SH-SY5Y (cell line): ENCODE results near the gene TYK2.

Source experiments
- GATA2 ChIP-seq: IDR thresholded peaks from 2 replicates; pipeline ENCODE4 v1.6.1; 2011; ENCODE audit warnings: mild to moderate bottlenecking, low read depth, low read length
- GATA3 ChIP-seq: IDR thresholded peaks from 2 replicates; pipeline ENCODE4 v1.6.1; 2011; ENCODE audit warnings: low read depth, mild to moderate bottlenecking, low read length, moderate library complexity

TYK2 gene

DNA sequence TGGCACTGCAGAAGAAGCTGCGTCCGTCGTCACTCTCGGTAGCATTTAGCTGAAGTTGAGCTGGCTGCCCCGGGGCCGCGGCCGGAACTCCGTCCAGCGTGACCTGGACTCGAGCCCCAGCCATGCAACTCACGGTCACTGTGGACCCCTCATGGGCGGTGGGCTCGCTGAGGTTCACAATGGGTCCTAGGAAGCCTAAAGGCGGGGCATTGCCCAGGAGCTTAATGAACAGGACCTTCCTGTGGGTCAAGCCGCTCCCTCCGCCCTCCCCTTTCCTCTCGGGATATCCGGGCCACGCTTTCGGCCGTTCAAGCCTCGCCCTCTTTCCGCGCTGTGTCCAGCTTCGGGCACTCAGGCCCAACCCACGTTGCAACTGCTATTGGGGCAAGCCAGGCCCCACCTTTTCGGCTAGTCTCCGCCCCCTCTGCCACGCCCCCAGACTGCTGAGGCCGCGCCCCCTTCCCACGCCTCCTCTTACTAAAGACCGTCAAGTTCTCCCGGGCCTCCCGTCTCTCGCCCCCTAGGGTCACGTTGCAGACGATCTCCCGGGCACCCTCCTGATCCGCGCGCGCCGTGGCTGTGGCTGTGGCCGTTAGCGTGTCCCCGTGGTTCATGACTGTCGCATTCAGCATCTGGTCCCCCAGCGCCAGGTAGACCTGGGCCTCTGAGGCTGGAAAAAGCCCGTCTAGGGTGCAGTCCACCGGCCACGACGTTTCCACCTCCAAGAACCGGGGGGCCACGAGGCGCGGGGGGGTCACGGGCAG is 45.6 kb downstream of the TYK2 start:
- no peak for TF ChIP-seq GATA2
- no peak for TF ChIP-seq GATA3

DNA sequence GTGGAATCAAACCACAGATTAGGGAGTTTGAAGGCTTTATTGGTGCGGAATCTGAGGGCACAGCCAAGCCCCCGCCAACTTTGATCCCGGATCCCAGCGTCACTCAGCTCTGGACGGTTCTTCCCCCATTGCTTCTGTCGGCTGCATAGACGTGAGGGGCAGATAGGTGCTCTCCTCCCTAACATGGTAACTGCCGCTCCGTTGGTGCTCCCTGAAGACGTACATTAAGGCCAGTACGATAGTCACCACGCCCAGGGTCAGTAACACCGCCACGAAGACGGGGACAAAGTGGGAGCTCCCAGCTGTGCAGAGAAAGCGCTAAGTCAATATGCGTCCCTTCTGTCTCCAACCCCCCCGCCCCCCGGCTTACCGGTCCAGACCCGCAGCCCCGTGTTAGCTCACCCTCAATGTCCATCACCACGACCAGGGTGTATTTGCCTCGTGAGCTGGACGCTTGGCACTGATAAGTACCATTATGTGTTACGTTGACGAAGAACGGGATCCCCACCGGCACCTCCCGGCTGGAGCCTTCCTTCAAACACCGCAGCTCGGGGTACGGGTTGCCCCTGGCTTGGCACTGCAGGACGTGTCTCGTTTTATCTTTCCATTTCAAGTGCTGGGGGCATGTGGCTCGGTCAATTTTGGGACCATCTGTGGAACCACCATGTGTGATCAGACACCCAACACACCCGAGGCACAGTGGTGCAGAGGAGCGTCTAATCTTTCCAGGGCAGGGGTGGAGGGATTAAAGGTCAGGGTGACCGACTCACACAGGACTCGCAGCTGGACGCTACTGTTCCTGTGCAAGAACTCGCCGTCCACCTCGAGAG is 46.4 kb downstream of the TYK2 start:
- TF ChIP-seq GATA3 (no peak), GATA2 (no peak)

DNA sequence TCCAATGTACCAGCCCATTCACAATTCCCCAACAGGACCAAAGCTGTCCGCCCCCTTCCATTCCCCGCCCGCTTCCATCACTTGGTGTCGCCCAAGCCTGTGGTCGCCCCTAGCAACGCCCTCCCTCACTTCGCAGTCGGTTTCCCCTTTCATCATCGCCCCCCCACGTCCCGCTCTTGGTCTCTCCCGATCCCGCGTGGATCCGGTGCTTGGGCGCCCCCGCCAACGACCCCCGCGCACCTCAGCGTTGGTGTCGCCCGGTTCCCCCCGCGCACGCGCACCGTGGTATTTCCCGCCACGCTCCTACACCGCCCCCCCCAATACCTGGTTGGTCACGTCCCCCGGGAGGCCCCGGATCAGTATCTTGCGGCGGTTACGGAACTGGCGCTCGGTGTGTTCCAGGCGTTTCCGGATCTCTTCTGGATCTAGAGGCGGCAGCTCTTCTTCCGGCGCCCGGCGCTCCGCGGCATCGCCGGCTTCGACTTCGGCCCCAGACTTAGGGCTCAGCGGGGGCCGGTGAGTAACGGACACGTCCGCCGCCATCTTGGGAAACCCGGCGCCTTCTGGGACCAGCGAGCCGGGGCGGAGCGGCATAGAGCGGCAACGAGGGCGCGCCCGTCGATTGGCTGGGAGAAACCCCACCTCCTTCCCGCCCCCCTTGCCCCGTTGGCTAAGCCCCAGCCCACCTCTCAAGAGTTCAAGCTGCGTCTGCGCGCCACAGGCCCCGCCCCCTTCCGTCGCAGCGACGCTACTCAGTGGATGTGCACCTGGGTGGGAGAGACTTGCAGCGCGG is 47.2 kb downstream of the TYK2 start, which contains the start of gene RAVER1:
Gene RAVER1 (minus strand): TSS at position 565 of the 793 bp plus-strand sequence. CDS start 22 bp downstream, at position 543.
- no peak for TF ChIP-seq GATA3
- TF ChIP-seq GATA2, result 0 out of 2 replicates have a peak, but pooled peaks have one; percentile 37

DNA sequence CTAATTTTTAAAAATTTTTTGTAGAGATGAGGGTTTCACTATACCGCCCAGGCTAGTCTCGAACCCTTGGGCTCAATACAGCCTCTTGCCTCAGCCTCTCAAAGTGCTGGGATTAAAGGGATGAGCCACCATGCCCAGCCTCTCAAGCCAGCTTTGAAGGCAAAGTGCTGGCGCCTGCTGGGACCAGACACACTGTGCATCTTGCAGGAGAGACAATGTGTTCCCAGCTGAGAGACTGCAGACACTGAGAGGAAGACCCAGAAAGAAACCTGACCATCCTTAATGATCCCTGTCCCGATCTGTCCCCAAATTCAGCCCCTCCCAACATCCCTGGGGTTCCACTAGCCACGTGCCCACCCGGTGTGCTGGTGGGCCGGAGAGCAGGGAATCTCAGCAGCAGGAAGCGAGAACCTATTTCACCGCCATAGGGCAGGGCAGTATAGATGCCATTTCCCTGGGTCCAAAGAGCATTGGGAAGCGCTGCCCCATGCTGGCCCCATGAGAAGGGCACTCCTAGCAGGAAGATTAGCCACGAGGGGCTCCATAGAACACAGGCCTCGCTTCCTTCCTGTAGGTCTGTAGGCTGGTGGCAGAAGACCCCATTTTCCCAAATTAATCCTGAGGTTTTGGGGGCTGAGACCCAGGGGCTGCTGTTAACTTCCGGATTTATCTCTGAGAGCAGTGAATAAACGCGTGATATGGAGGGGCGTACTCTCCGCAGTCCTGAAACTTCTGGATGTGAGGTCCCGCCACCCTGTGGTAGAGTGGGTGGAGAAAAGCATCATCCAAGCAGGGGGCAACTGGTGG is 48.0 kb downstream of the TYK2 start:
- TF ChIP-seq GATA3 (no peak), GATA2 (no peak)

DNA sequence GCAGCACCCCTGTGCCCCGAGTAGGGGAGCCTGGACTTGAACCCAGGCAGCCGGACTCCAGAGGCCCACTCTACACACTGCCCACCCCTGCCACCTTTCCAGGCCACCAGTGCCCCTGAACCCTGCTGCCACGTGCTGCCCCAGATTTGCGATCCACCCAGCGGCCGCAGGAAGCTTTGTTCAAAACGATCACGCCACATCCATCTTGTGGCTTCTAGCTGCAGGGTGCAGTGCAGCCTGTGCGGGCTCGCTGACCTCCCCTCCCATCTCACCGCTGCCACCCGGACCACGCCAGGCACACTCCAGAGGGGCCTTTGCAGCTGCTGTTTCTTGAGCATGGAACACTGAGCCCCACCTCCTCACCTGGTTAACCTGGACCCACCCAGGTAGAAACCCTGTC is 50.8 kb downstream of the TYK2 start:
- TF ChIP-seq GATA3 (no peak), GATA2 (no peak)

DNA sequence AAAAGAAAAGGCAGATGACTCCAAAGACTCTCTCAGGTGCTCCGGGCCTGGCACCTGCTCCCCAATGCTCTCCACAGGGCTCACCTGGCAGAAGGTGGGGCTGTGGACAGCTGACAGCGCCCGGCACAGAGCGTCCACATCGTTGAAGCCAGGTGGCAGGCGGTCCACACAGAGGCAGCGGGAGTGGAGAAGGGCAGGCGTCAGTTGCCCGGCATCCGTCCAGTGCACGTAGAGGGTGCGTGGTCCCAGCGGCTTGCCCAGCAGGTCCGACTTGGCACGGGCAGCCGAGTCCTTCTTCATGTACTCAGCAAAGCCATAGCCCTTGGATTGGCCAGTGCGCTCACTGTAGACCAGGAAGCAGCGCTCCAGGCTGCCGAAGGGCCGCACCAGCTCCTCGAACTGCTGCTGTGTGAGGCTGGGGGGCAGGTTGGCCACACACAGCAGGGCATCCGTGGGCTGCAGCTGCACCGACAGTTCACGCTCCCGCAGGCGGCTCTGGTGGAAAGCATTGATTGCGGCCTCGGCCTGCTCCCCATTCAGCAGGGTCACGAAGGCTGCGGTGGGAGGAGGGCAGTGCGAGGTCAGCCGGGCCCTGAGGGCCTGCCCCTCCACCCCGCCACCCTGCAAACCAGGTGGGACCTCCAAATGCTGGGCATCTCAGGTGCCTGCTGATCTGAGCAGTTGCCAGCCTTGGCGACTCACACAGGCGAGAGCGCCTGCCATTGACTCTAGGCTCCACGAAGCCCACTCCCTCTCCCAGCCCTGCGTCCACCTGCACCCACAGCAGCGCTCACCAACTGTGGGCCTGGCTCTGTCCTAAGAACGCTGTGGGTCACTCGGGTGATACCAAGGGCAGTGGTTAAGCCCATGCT is 51.6 kb downstream of the TYK2 start:
- TF ChIP-seq GATA2 (no peak), GATA3 (no peak)

DNA sequence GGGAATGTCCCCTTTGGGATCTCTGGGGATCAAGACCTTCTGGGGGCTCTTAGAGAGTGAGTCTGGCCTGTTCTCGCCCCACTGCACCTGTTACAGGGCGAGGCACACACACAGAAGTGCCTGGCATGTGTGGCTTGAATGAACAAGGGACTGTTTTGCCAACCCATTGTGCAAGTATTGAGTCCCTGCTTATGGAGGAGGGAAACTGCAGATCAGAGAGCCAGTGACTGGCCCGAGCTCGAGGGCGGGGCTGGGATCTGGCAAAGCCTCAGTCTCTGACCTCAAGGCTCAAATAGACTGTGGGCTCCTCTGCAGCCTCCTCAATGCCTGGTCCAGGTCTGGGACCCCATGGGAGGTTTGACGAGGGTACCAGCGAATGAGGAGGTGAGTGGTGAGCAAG is 52.6 kb downstream of the TYK2 start:
- TF ChIP-seq GATA3, result no peak
- TF ChIP-seq GATA2, result no peak

DNA sequence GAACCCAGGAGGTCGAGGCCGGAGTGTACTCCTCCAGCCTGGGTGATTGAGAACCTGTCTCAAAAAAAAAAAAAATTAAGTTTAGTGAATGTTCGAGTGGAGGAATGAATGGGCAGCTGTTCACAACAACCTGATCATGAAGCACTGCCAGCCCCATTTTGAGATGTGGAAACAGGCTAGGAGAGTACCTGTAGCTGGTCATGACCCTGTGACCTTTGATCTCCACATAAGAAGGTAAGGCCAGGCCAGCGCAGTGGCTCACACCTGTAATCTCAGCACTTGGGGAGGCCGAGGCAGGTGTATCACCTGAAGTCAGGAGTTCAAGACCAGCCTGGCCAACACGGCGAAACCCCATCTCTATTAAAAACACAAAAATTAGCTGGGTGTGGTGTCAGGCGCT is 54.6 kb downstream of the TYK2 start:
- no peak for TF ChIP-seq GATA2

DNA sequence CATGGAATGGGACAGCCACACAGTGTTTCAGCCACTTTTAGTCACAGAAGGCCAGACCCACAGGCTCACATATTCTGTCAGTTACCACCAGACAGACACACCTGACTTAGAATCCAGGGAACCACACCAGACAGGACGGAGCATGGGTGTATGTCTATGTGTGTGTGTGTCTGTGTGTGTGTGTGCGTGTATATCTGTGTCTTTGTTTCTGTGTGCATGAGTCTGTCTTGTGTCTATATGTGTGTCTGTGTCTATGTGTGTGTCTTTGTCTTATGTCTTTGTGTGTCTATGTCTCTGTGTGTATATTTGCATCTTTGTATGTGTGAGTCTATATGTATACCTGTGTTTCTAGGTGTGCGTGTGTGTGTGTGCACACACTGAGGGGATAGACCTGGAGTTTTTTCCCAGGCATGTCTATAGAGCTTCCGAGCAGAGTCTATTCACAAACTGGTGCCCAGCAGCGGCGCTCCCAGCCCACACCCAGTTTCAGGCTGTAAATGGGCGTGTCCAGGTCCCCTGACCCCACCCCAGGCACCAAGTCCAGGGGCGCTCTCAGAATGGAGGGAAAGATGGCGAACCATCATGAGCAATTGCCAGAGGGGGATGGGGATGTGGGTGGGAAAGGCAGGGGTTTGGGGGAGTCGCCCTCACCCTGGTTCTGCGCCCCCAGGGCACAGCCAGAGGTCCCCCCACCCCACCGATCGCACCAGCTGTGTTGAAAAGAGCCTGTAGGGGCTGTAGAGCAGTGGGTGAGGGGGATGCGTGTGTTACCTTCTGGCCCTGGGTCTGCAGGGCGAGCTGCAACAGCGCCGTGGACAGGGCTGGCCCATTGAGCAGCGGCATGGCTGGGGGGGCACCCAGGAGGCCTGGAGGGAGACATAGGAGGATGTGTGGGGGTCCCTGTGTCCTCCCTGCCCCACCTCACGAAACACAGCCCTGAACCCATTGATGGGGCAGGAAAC is 58.2 kb downstream of the TYK2 start:
- TF ChIP-seq GATA3 (no peak), GATA2 (no peak)

DNA sequence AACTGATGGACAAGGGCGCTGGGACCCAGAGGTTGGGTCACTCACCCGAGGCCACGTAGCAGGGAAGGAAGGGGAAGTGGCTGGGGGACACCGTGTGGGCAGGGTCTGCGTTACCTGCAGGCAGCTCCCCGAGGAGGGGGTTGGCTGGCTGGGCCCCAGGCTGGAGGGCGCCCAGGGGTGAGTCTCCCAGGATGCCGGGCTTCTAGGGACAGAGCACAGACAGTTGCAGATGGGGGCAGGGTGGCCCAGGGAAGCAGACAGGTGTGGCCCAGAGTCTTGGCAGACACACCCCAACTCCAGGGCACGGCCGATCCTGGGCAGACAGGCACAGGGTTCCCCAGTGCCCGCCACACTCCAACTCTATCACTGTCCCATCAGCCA is 59.0 kb downstream of the TYK2 start:
- TF ChIP-seq GATA3 (no peak), GATA2 (no peak)

DNA sequence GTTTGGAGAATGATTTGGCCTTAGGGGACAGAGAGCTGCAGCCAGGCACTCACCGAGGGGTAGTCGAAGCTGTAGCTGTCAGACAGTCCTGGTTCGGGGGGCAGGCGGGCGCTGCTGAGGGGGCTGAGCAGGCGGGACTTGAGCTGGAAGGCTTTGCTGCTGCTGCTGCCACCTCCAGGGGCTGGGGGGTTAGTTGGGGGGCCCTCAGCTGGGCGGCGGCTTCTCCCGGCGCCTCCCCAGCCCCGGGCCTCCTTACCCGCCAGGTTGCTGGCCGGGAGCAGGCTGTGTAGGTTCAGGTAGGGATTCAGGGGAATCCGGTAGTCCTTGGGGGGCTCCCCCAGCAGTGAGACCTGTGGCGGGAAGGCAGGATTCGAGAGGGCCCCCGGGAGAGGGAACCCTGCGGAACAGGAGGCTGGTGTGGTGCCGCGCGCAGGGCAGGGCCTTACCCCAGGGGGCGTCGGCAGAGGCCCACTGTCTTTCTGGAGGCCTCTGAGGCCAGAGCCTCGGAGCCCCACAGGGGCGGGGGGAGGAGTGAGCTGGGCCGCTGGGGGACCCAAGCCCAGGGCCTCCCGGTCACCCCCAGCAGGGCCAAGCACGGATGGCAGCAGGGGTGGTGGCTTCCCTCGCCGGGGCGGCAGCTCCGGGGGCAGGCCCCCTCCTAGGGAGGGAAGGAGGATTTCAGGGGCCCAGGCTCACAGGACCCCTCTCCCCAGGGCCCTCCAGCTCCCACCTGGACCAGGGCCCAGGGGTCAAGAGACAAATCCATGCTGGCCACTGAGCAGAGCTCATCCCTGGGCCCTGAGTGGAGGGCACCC is 59.6 kb downstream of the TYK2 start:
- TF ChIP-seq GATA2 (no peak), GATA3 (no peak)
